NB4 (cell line): ENCODE data around the gene SLCO2A1.

Source experiments
- CTCF ChIP-seq: IDR thresholded peaks from one replicate; pipeline ENCODE4 v1.5.1; 2012; ENCODE audit warnings: low read depth, low read length
- MAX ChIP-seq: IDR thresholded peaks from 2 replicates; pipeline ENCODE4 v1.6.1; 2011; ENCODE audit warnings: low read depth, low read length
- POLR2A ChIP-seq: IDR thresholded peaks from 2 replicates; pipeline ENCODE4 v1.6.1; 2011; ENCODE audit warnings: mild to moderate bottlenecking; ENCODE audit not compliant: insufficient read length; ENCODE audit errors: extremely low read depth

GRCh38 chr3:134055661-134056060 lies 25.9 kb upstream of the SLCO2A1 start:
- TF ChIP-seq CTCF (no peak), MAX (no peak), POLR2A (no peak)
